Ishikawa (cell line): ENCODE results near the gene TMCO2.

Experiments
- CREB1 ChIP-seq: IDR thresholded peaks from 2 replicates; pipeline ENCODE4 v1.6.1; 2012; ENCODE audit warnings: low read depth
- EGR1 ChIP-seq: IDR thresholded peaks from 2 replicates; pipeline ENCODE4 v1.6.1; 2012
- EP300 ChIP-seq: IDR thresholded peaks from 2 replicates; pipeline ENCODE4 v1.6.1; 2012; ENCODE audit warnings: borderline replicate concordance
- FOXM1 ChIP-seq: IDR thresholded peaks from 2 replicates; pipeline ENCODE4 v1.6.1; 2012; ENCODE audit warnings: low read depth, borderline replicate concordance
- NFIC ChIP-seq: IDR thresholded peaks from 2 replicates; pipeline ENCODE4 v1.6.1; 2012
- RAD21 ChIP-seq: IDR thresholded peaks from 2 replicates; pipeline ENCODE4 v1.6.1; 2012; ENCODE audit warnings: low read depth
- REST ChIP-seq: IDR thresholded peaks from 2 replicates; pipeline ENCODE4 v1.6.1; 2012; ENCODE audit warnings: low read depth, mild to moderate bottlenecking
- TAF1 ChIP-seq: IDR thresholded peaks from 2 replicates; pipeline ENCODE4 v1.6.1; 2012; ENCODE audit warnings: low read depth, mild to moderate bottlenecking
- TCF12 ChIP-seq: IDR thresholded peaks from 2 replicates; pipeline ENCODE4 v1.6.1; 2012; ENCODE audit warnings: low read depth
- TEAD4 ChIP-seq: IDR thresholded peaks from 2 replicates; pipeline ENCODE4 v1.6.1; 2012
- USF1 ChIP-seq: IDR thresholded peaks from 2 replicates; pipeline ENCODE4 v1.6.1; 2012
- YY1 ChIP-seq: IDR thresholded peaks from 2 replicates; pipeline ENCODE4 v1.6.1; 2012; ENCODE audit warnings: low read depth

The TMCO2 gene

GRCh38 chr1:40299366-40300248, 51.9 kb downstream of the TMCO2 start:
- TF ChIP-seq TEAD4 (no peak), CREB1 (no peak), REST (no peak), YY1 (no peak), TAF1 (no peak), FOXM1 (no peak), NFIC (no peak), RAD21 (no peak), EP300 (no peak), EGR1 (no peak)

GRCh38 chr1:40300249-40300567, 52.5 kb downstream of the TMCO2 start:
- TF ChIP-seq USF1: no peak
- no peak for TF ChIP-seq TCF12
- TF ChIP-seq EP300: no peak
- no peak for TF ChIP-seq TAF1

GRCh38 chr1:40300651-40301050, 52.9 kb downstream of the TMCO2 start:
- TF ChIP-seq TCF12 (no peak), YY1 (no peak), RAD21 (no peak)

GRCh38 chr1:40301066-40301465, 53.3 kb downstream of the TMCO2 start:
- TF ChIP-seq TEAD4: no peak
